Nucleus accumbens (tissue), 56 donors: ENCODE data around the gene CTDNEP1.
"Not testable (repeated sequence)": the region's sequence is repeated elsewhere in the genome, so short reads cannot be mapped to it uniquely, and the experiment has no call there.

Experiments used
- DNase-seq, 56 donors: peaks; one replicate each; lab custom pipeline; 2025; lab: John Stamatoyannopoulos, UW

The CTDNEP1 gene

GRCh38 chr17:7250695-7251627, 573 bp downstream of the CTDNEP1 start:
- DNase-seq = peak in 7 of 56 donors; percentile 11 to 44 (median 24)

- no peak for DNase-seq
These were observed 1.7 kb downstream of the CTDNEP1 start for GRCh38 chr17:7249830-7250229.

- DNase-seq = no peak
These were observed 2.3 kb downstream of the CTDNEP1 start for GRCh38 chr17:7249214-7249613.

GRCh38 chr17:7248796-7249195, 2.7 kb downstream of the CTDNEP1 start:
- DNase-seq = no peak

GRCh38 chr17:7246779-7247178, 4.8 kb downstream of the CTDNEP1 start:
- DNase-seq = no peak

- DNase-seq = not testable (repeated sequence)
These were observed 7.7 kb downstream of the CTDNEP1 start for GRCh38 chr17:7243838-7244237.

- no peak for DNase-seq
These were observed 8.1 kb downstream of the CTDNEP1 start for GRCh38 chr17:7243453-7243729.

DNA sequence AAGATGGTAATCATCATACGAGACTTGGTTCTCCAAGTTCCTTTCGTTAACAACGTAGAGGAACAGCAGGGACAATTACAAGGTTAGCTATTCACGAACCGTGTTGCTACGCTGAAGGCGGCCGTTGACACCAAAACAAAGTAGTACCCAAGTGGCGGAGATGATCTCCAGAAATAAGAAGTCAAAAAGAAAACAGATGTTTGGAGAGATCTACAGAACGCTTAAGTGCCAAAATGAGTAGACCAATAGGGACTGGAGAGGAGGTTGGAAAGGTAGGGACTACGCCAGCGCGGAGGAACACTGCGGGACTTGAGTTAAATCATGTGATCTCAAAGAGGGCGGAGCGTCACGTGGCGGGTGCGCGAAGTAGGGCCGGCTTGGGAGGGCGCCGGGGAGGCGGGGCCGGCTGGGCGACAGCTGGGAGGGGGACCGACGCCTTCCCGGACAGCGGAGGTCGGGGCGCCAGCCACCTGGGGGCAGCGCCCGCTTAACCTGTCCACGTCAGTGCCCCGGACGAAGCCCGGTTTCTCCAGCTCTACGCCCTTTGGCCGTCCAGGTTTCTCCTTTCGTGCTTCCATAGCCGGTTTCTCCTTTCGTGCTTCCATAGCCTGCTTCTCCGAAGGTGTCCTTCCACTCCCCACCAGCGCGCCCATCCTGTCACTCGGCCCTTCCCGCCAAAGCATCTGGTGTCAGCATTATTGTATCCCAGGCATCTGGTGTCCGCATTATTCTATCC, 8.6 kb downstream of the CTDNEP1 start:
- DNase-seq = peak in 55 of 56 donors; percentile 42 to 96 (median 90)

DNA sequence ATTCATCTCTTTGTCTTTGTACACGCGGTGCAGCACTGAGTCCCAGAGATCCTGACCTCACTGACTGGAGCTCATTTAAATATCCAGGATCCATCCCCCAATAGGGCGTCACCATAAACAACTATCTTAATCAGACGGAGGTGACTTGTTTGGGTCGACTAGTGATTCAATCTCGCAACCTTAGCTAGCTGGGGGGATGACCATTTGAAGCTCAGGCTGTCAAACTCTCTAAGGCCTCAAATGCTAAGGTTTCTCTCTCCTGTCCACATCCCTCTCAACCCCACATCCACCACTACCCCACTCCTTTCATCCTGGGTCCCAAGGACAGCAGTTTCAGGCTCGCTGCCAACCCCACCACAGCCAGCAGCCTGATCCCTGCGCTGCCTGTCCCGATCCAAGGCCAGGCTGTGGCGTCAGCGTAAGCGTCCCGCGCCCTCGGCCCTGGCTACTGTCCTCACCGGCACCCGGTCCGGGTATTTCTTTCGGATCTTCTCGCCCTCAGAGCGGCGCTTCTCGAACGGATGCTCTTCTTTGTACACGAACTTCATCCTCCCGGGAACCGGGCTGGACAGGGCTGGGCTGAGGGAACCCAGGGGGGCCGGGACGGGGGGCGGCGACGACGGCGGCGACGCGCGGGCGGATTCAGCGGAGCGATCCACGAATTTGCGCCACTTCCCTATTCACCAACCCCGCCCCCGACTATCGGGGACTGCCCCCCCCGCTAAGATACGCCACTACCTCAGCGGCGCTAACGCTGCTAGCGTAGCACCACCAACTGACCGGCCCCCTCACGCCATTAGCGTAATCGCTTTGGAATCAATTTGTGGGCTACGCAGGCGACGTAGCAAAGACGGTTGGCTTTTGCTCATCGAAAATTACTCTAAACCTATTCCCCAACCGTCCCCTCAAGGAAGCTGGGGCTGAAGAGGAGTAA, 9.5 kb downstream of the CTDNEP1 start, which contains the start of gene GABARAP:
Gene GABARAP, minus strand, starts transcription at position 667 of the 934 bp plus-strand sequence. Its CDS starts 119 bp downstream, at position 548.
- peak; percentile 35 to 96 (median 92) for DNase-seq

DNA sequence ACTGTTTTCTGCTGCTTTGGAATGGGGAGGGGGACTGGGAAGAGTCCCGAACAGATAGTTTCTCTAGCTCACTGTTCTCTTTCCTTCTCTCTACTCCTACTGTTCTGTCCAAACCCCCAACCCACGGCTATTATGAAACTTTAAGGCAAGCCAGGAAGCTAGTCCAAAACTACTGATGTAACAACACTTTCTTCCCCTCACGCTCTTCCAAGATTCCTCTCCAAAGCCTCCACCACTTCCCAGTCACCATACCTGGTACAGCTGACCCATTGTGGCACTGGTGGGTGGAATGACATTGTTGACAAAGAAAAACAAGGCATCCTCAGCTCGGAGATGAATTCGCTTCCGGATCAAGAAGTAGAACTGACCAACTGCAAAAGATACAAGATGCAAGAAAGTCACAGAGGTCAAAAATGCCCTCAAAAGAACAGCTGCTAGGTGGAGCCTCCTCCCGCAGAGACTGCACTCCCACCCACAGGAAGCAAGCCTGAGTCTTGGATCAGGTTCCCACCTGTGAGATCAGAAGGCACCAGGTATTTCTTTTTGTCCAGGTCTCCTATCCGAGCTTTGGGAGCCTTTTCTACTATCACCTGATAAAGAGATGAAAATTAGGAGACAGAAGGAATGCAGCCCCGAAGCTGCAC, 10.3 kb downstream of the CTDNEP1 start:
- no peak for DNase-seq

- DNase-seq = peak in 2 of 56 donors; percentile 22 to 40
These were observed 11.2 kb downstream of the CTDNEP1 start for GRCh38 chr17:7240375-7240774.

GRCh38 chr17:7239091-7240027, 12.2 kb downstream of the CTDNEP1 start, which contains the start of gene PHF23:
Gene PHF23 (minus strand): TSS chr17:7239457. CDS start chr17:7239279, 178 bp downstream.
- peak; percentile 92 to 100 (median 99) for DNase-seq

DNA sequence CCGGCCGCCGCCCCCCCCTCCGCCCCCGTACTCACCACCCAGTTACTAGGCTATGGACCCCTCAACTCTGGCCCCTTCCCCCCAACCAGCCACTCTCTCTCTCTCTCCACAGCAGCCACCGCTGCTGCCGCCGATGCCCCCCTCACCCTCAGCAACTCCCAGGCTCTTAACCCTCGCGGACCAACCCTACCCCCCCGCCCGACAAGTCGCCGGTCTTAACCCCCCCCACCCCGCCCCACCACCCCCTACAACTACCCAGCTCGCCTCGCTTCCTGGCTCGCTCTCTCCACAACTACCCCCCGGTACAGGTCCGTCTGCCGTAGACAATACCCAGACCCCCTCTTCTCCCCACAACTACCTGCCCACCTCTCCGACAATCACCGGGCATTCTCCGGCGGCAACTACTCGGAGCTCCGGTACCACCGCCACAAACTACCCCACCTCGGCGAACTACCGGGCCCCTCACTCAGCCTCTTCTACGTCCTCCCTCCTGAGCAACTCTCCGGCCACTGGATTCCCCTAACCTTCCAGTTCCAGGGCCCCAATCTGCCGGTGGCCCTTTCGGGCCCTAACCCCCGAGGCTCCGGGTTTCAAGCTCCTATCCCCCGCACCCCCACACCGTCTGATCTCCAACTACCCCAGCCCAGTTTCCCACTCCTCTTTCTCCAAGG, 13.0 kb downstream of the CTDNEP1 start:
- DNase-seq = peak in 5 of 56 donors; percentile 31 to 59 (median 49)

GRCh38 chr17:7237761-7238419, 13.6 kb downstream of the CTDNEP1 start:
- peak in 42 of 56 donors; percentile 28 to 79 (median 54) for DNase-seq

DNA sequence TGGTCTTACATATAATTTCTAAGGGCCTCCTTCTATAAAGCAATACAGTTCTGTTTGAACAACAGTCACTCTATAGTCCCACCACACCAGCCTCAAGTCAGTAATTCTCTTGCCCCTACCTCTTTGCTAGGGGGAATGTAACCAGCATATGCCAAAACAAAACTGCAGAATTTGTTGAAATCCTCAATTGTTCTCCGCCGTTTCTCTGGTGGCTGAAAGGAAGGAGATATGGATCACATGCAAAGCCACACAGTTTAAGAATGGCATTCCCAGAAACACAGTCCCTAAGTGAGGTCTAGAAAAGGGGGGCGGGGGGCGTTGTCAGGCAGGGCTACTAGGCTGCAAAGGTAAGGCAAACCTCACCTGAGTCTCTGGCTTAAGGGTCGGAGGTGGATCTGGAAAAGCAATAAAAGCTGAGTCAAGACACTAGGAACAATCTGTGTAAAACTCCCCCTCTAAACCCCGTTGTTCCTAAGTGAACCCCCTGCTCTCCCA, 14.2 kb downstream of the CTDNEP1 start:
- DNase-seq = no peak

DNA sequence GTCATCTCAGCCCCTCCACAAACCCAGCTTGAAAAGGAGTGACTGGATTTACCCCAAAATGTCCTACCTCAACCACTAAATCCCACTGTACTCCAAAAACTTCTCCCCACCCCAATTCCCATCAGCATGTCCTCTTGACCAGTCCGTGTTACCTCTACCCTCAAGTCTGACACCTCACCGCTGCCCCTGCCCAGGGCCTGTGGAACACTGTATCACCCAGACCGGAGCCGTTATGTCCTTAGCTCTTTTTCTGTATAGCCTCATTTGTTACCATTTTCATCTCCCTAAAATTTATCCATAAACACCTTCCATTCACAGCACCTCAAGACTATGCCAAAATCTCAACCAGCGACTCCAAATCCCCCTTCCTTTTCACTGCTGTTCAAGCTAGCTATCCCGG, 14.7 kb downstream of the CTDNEP1 start:
- DNase-seq = no peak
